A549 (cell line): ENCODE results near the gene FAM170B.

Source experiments
- CTCF ChIP-seq: fragments of >200 bp; sonication (Bioruptor Twin); formaldehyde crosslinking; IDR thresholded peaks from 3 replicates; pipeline ENCODE4 v1.5.1; 2016
- MAX ChIP-seq: IDR thresholded peaks from 2 replicates; pipeline ENCODE4 v1.6.1; 2012
- POLR2AphosphoS2 ChIP-seq: conservative IDR thresholded peaks from 2 replicates; pipeline ENCODE4 v1.6.1; 2012; ENCODE audit warnings: low read length, improper control_type of control experiment, inconsistent platforms

GRCh38 chr10:49160110-49160509 lies 26.3 kb upstream of the FAM170B start:
- no peak for TF ChIP-seq POLR2AphosphoS2
- TF ChIP-seq CTCF, result no peak
- TF ChIP-seq MAX, result no peak
